Activated T-cell treated with anti-CD3 and anti-CD28 coated beads for 1 hour (primary cell): Measurements from ENCODE around the gene TSNAXIP1.
"Not testable (repeated sequence)": the region's sequence is repeated elsewhere in the genome, so short reads cannot be mapped to it uniquely, and the experiment has no call there.

Experiments
- DNase-seq: peaks from one replicate; pipeline ENCODE4 v3.0.0-alpha.2; 2020; ENCODE audit warnings: low read depth

TSNAXIP1 gene

DNA sequence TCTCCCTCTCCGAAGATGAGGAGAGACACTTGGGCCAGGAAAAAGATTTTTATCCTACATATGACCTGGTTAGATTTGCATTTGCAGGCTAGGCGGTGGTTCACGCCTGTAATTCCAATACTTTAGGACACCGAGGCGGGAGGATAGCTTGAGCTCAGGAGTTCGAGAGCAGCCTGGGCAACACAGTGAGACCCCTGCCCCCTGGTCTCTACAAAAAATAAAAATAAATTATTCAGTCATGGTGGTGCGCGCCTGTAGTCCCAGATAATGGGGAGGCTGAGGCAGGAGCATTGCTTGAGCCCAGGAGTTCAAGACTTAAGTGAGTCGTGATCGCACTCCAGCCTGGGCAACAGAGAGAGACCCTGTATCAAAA is 27.5 kb downstream of the TSNAXIP1 start:
- no peak for DNase-seq

DNA sequence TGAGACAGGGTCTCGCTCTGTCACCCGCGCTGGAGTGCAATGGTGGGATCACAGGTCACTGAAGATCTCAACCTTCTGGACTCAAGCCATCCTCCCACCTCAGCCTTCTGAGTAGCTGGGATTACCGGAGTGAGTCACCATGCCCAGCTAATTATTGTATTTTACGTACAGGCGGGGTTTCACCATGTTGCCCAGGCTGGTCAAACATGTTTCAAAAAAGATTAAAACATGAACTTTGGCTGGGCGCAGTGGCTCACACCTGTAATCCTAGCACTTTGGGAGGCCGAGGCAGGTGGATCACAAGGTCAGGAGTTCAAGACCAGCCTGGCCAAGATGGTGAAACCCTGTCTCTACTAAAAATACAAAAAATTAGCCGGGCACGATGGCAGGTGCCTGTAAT is 30.5 kb downstream of the TSNAXIP1 start:
- DNase-seq, result not testable (repeated sequence)

DNA sequence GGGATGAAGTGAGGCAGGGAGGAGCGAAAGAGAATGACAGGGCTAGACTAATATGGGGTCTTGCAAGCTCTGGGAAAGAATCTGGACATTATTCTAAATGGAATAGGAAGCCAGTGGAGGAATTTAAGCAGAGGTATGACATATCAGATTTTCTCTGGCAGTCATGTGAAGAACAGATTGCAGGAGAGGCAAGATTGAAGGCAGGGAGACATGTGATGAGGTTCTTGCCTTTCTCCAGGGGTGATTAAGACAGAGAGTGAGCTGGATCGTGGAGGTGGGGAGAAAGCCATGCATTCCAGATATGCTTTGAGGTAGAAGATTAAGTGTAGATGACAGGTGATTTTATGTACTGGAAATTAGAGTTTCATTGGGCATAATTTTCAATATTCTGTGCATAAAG is 31.1 kb downstream of the TSNAXIP1 start:
- DNase-seq, result no peak

DNA sequence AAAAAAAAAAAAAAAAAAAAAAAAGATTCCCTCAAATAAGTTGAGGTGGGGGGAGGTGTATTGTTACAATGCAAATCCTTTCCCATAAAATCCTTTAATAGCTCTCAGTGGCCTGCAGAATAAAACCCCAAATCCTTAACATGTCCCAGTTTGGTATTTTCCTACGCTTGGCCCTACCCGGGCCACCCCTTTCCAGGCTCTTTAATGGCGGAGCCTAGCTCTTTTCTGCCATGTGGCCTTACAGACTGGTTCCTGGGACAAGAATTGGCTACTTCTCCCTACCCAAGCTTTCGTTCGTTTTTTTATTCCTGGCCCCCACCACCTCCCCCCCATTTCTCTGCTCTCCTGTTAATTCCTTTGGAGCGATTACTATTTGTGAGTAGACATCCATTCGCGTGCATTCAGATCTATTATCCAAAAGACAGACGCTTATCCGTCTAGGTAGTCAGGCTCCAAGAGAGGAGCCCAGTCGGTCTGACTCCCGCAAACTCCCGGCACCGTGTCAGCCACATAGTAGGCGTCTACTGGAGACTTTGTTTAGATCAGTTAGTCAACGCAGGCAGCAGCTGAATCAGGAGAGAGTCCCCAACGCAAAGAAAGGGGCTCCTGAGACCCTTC is 34.6 kb downstream of the TSNAXIP1 start:
- DNase-seq, result no peak

DNA sequence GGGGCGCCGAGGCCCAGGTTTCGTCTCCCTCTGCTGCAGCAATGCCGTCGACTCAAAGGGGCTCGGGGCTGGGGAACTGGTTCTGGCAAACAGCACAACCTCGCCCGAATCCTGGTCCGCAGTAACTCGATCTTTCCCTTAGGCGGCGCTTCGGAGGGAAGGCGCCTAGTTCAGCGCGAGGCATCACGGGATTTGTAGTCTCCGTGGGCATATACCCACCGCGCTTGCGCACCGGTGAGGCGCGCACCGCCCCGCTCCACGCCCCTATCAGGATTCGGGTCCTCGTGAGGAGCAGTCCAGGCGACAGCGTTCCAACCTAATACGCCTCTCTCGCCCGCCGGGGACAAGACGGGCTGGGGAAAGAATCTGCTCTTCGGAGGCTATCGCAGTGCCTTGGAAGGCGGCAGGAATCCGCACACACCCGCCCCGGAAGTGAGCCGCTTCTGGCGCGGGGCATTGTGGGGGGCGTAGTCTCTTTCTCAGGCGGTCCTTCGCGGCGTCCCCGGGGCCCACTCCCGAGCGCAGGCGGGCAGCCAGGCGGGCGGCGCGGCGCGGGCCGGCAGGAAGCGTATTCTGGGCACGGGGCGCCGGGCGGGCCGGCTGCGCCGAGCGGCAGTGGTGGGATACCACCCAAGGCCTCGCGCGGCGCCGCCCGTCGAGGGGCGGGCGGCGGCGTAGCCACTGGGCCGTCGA is 35.3 kb downstream of the TSNAXIP1 start, which contains the start of gene THAP11:
Gene THAP11, plus strand, starts transcription at position 505 of the 693 bp plus-strand sequence. CDS start 235 bp downstream, outside the sequence.
- peak; percentile 89 for DNase-seq

DNA sequence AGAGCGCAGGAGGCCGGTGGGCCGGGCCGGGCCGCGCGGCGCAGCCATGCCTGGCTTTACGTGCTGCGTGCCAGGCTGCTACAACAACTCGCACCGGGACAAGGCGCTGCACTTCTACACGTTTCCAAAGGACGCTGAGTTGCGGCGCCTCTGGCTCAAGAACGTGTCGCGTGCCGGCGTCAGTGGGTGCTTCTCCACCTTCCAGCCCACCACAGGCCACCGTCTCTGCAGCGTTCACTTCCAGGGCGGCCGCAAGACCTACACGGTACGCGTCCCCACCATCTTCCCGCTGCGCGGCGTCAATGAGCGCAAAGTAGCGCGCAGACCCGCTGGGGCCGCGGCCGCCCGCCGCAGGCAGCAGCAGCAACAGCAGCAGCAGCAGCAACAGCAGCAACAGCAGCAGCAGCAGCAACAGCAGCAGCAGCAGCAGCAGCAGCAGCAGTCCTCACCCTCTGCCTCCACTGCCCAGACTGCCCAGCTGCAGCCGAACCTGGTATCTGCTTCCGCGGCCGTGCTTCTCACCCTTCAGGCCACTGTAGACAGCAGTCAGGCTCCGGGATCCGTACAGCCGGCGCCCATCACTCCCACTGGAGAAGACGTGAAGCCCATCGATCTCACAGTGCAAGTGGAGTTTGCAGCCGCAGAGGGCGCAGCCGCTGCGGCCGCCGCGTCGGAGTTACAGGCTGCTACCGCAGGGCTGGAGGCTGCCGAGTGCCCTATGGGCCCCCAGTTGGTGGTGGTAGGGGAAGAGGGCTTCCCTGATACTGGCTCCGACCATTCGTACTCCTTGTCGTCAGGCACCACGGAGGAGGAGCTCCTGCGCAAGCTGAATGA is 36.0 kb downstream of the TSNAXIP1 start:
- peak; percentile 35 for DNase-seq

DNA sequence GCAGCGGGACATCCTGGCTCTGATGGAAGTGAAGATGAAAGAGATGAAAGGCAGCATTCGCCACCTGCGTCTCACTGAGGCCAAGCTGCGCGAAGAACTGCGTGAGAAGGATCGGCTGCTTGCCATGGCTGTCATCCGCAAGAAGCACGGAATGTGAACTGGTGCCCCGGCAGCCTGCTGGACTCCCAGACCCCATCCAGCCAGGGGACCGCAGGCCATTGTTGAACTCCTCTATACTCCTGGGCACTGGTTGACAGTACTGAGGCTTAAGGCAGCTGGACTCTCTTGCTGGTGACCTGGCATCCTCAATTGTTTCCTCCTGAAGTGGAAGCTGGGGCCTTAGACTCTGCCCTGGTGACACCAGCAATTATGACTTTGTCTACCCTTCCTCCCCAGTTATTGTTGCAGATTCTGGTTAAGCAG is 36.7 kb downstream of the TSNAXIP1 start:
- DNase-seq, result no peak

DNA sequence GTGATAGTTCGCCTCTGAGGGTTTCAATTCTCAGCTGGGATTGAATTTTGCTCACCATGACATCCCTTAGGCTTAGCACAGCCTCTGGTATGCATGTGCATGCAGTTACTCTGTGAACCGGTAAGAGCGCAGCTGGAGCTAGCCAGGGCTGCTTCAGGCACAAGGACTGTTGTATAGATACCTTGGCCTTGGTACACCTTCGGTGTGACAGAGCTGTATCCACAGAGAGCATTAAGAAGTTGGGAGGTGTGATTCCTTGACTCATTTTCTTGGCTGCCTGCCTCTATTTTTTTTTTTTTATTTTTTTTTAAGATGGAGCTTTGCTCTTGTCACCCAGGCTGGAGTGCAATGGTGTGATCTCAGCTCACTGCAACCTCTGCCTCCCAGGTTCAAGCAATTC is 37.8 kb downstream of the TSNAXIP1 start:
- DNase-seq, result no peak

DNA sequence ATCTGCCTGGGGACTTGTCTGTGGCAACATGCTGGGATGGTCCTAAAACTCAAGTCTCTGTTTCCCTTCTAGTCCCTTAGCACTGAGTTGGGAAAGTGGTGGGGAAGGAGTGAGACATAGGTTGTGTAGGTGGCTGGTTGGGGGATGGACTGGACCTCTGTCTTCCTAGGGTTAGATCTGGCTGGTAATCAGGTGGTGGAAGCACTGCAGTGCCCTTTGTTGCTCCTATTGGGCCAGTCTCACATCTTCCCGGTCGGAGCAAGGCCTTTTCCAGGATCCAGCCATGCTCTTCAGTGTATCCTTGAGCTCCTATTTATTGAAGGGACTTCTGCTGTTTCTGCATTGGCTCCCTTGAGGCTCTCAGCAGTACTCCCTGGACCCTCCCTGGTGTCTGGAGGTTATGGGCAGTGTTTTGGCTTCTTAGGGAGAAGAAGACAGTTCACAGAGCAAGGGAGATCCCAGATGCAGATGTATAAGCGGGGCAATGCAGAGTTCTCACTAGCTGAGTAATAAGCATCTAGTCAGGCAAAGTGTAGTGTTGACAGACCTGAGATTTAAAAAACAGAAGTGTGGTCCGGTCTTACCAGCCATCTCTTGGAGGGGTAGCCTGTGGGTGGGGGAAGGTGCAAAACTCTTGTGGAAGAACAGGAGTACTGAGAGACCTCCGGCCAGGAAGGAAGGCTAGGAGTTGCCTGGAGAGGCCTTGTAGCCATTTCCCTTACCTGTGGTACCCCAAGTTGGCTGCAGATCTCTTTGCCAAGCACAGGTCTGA is 38.8 kb downstream of the TSNAXIP1 start:
- DNase-seq, result no peak

DNA sequence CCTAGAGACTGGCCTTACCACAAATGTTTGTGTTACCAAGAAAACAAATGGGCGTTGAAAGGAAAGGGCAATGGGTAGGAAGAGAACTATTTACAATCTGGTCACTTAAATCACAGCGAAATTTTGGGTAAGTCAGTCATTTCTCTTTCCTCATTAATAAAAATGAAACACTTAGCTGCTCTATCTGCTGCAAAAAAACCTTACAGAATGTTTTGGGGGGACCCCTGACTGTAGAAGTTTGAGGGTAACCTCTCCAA is 39.3 kb downstream of the TSNAXIP1 start:
- no peak for DNase-seq

DNA sequence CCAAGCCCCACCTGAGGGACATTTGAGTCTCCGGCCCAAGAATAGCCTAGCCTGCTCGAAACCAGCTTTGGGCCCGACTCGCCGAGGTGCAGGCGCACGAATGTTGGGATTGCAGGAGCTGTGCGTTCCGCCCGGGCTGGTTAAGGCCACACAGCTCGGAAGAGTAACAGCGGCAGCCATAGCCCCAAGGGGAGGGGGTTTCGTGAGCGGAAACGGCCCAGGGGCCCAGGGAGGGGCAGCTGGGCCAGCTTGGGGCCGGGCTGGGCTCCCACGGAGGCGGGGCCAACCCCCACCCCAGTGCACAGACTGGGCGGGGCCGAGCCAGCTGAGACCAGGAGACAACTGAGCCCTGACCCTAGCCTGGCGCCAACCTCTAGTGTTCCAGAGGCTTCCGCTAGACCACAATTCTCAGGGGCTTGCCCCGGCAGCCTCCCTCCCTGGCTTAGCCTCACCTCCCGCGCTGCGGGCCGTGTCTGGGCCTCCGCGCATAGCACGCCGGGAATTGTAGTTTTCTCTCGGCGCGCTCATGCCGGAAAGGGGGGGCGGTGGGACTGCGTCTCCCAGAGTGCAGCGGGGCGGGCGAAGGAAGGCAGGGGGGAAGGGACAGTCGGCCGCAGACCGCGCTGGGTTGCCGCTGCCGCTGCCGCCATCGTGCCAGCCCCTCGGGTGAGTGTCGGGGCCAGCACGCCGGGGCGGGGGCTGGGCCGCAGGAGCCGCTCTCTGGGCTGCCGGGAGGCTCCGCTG is 39.8 kb downstream of the TSNAXIP1 start, which contains the start of gene NUTF2:
Gene NUTF2, plus strand, starts transcription at position 614 of the 744 bp plus-strand sequence. CDS start 18,198 bp downstream, outside the sequence.
- peak; percentile 91 for DNase-seq

DNA sequence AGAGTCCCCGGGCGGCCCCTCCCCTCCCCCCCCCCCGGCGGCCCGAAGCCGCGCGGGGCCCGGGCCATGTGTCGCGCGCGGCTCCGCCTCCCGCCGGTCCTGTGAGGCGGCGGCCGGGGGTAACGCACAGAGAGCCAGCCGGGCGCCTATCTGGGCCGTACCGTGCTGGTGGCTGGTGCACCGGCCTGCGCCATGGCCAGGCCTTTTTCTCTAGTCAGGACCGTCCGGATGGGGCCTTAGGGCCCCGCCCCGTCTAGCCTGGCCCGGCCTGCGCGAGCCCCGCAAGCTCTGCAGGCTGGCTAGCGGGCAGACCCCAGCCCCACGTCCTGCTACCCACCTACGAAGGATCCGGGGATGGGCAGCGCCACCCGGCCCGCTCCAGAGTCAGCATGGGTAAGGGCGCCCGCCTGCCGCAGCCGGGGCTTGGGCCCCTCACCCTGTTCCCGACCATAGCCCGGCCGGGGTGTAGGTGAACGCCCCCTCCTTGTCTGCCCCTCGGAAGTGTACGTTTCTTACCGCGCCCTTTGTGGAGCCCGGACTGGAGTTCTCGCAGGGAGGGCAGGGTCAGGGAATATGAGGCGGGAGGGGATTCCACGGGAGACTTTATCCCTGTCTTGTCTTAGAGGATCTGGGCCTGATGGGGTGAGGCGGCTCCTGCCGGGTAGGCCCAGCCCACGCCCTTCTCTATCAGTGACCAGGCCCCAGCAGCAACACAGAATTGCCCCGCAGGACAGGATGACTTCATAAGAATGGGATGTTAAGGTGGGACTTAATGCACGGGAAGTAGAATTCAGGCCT is 40.6 kb downstream of the TSNAXIP1 start, which contains the start of gene CENPT:
Gene CENPT, minus strand, starts transcription at position 630 of the 798 bp plus-strand sequence. CDS start 13,834 bp downstream, outside the sequence.
- DNase-seq, result no peak

DNA sequence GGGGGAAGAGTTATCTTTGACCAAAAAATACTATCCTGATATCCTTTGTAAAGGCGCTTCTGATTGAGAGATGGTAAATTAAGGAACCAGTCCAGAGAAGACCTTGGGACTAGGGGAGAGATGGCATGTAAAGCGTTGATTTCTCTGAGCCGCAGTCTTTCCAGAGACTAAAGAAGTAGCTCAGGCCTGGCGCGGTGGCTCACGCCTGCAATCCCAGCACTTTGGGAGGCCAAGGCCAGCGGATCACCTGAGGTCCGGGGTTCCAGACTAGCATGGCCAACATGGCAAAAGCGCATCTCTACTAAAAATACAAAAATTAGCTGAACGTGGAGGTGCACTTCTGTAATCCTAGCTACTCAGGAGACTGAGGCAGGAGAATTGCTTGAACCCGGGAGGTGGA is 41.4 kb downstream of the TSNAXIP1 start:
- no peak for DNase-seq

DNA sequence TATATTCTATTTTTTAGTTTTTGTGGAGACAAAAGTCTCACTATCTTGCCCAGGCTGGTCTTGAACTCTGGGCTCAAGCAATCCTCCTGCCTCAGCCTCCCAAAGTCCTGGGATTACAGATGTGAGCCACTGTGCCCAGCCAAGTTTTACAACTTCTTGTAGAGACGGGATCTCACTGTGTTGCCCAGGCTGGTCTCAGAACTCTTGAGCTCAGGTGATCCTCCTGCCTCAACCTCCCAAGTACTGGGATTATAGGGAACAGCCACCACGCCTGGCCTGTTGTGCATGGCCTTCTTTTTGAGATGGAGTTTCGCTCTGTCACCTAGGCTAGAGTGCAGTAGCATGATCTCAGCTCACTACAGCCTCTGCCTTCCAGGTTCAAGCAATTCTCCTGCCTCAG is 47.0 kb downstream of the TSNAXIP1 start:
- no peak for DNase-seq

DNA sequence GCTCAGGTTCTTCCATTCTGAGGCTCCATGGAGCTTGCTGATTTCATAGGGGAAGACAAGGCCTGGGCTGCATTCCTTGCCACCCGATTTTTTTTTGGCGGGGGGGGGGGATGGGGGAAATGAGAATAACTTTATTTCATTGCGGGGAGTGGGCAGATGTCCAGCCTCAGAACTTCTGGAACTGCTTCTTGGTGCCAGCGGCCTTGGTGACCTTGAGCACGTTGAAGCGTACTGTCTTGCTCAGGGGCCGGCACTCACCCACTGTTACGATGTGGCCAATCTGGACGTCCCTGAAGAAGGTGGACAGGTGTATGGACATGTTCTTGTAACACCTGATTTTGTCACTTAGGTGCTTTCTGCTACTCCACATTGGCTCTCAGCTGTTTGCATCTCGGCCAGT is 49.1 kb downstream of the TSNAXIP1 start:
- DNase-seq, result no peak

DNA sequence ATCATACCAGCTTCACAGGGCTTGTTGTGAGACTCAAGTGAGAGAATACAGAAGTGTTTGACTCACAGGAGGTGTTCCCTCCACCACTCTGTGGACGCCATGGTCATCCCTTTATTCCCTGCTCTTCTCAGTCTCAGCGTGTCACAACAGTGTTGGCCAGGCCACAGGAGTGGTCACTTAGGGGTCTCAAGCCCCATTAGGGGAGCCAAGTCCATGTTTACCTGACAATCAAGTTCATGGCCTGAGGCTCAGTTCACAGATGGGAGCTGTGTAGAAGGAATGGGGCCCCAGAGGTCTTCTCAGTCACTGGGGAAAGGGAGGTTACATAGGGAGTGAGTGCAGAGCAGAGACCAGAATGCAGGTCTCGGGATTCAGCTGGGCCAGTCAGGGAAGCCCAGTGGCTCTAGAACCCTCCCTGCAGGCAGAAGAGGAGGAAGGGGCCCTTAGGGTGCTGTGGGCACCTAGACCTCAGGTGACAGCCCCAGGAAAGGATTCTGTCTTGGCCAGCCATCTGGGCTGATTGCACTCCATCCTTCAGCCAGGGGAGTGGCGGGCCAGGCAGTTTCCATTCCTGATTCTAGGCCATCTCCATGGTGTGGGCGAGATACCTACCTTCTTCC is 50.3 kb downstream of the TSNAXIP1 start:
- DNase-seq, result no peak

DNA sequence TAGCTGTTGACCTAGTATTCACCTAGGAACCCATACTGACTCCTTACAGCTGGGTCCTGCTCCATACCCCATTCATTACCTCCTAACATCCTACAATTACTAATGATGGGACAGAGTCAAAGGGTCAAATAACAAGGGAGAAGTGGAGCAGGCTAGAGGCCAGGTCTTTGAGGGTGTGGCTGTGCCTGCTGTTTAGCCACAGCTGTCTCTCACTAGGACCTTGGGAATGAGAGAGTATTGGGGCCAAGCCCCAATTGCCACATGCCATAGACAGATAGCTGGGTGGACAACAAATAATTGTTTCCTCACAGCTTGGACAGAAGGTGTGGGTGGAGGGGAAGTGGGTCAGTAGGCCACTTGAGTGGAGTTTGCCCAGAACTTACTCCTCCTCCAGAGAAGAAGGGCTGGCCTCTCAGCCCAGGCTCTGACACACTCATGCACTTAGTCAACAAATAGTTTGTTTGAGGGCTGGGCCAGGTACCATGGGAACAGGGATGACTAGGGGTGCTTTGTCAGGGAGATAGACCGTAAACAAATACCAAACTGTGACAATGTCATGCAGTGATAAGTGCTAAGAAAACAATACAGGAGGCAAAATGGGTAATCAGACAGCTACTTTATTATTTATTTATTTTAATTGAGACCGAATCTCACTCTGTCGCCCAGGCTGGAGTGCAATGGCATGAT is 51.0 kb downstream of the TSNAXIP1 start:
- peak; percentile 9 for DNase-seq

DNA sequence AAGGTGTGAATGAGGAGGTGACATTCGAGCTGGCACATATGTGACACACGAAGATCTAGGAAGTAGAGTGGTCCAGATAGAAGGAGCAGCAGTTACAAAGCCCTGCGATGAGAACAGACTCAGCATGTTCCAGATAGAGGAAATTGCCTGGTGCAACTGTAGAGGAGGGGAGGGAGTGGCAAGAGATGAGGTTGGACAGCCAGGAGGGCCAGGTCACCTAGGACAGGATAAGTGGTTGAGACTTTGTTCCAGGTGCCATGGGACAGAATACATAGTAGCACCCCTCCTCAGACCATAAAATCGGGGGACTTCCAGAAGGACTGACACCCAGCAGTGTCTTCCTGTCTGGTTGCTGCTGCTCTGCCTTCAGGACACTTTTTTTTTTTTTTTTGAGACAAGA is 51.8 kb downstream of the TSNAXIP1 start:
- DNase-seq, result no peak

DNA sequence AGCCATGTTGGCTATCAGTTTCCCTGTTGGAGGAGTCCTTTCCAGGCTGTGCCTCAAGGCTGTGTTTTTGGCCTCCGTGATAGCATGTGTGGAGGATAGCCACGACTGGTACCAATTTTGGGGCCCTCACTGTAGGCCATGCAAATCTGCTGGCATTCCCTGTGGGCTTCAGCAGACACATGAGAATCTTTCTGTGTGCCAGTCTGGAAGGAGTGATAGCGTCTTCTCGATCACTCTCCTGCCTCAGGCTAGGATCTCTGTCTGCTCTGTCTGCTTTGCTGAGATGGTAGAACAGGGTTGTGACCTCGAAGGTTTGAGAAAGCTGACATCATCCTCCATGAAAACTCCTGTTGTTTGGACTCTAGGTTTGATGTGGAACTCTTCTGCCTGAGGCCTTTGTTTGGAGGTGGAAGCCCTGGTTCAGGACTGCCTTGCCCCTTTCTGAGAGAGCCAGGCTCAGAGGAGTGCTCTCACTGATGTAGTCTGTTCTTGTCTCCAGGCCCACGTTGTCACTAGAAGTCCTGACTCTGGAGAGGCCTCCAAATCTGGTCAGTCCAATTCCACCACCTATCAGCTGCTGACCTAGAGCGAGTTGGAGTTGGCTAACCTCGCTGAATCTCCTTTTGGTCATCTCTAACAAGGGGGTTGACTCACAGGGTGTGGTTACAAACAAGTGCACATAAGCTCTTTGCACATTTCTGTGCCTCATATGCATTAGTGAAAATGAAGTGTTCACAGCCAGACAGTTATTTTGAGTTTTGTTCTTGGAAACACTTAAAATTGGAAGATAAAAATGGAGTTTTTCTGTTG is 54.1 kb downstream of the TSNAXIP1 start:
- no peak for DNase-seq
